Astrocyte of the spinal cord (primary cell): ENCODE measurements around the gene KCNQ1.

Source experiments
- DNase-seq: peaks from one replicate; pipeline ENCODE4 v3.0.0; 2011; ENCODE audit warnings: low read depth, low spot score
- H3K4me3 ChIP-seq: 2 replicates; pipeline ENCODE4 v1.5.1; 2011; ENCODE audit warnings: low read depth, mild to moderate bottlenecking, low read length, moderate library complexity
- CTCF ChIP-seq: IDR thresholded peaks from 2 replicates; pipeline ENCODE4 v1.5.1; 2012; ENCODE audit warnings: low read depth, mild to moderate bottlenecking, low read length, inconsistent platforms
- in situ Hi-C: cut with HindIII; loops from 2 replicates; pipeline ENCODE4 v1.10.0; 2017; ENCODE audit warnings: low sequenced_read_pairs

KCNQ1 gene

DNA sequence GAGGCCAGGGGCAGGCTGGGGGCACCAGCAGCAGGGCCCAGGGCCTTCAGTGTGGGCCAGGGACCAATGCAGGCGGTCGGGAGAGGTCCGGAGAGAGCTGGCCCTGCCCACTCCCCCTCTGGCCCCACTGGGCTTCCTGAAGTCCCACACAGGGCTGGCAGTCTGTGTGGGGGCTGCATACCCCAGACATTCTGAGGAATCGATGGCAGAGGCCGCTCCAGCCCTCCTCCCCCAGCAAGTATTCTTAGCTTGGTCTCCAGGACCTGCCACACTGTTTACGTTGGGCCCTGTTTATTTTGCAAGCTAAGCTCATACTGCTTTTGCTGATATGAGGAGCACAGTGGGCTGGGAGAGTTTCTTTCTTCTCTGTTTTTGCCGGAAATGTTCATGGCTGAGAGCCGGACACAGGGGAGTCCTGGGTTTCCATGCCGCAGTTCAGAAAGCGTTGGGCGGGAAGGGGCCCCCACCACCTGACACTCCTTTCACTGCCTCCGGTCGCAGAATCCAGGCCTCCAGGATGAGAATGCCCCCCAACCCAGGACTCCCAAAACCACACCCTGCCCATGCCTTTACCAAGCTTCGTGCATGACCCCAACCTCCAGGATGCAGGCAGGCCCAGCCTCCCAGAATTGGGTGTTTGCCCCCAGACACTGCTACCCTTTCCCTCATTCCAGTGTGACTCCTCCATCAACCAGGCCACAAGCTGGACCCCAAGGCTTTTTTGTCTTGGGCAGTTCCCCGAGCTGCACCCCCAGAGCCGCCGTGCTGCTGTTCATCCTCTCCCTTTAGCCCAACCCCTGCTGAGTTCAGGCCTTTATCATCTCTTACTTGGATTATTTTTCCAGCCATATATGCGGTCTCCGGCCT lies 336.8 kb downstream of the KCNQ1 start:
- TF ChIP-seq CTCF: no peak
- DNase-seq: peak; percentile 7
- in situ Hi-C loops: no loop called here
- H3K4me3 ChIP-seq: no peak overlapping the region

DNA sequence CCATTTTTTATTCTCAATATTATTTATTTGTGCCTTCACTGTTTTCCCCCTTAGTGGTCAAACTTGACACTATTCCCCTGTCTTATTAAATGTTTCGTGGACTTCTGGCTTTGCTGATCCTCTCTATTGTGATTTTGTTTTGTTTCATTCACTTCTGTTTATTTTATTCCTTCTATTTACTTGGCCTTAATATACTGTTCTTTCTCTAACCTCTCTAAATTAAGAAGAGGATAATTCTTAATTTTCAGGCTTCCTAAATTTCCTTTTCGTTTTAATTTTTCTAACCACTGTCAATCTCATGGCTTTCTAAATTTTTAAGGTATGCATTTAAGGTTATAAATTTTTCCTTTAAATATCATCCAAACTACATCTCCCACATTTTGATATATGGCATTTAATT lies 338.0 kb downstream of the KCNQ1 start:
- no peak overlapping the region for H3K4me3 ChIP-seq
- in situ Hi-C loops: no loop called here
- DNase-seq: no peak
- TF ChIP-seq CTCF: no peak

GRCh38 chr11:2783536-2784082 lies 338.8 kb downstream of the KCNQ1 start:
- DNase-seq: no peak
- no peak for TF ChIP-seq CTCF
- in situ Hi-C loops: no loop called here
- no peak overlapping the region for H3K4me3 ChIP-seq

DNA sequence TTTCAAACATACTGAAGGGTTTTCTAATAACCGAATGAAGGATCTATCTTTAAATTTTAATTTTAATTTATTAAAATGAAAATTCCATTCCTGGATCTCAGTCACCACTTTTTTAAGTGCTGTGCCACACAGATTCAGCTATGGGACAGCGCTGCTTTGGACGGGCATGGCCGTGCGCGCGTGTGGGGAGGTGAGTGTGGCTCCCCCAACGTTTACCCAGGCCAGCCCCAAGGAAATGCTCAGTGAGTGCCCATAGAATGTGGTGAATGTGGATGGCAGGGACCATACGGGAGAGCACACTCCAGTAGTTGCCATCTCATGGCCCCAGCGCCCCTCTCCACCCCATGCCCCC lies 343.0 kb downstream of the KCNQ1 start:
- no peak for DNase-seq
- TF ChIP-seq CTCF: no peak
- H3K4me3 ChIP-seq: no peak overlapping the region
- in situ Hi-C loops: no loop called here

DNA sequence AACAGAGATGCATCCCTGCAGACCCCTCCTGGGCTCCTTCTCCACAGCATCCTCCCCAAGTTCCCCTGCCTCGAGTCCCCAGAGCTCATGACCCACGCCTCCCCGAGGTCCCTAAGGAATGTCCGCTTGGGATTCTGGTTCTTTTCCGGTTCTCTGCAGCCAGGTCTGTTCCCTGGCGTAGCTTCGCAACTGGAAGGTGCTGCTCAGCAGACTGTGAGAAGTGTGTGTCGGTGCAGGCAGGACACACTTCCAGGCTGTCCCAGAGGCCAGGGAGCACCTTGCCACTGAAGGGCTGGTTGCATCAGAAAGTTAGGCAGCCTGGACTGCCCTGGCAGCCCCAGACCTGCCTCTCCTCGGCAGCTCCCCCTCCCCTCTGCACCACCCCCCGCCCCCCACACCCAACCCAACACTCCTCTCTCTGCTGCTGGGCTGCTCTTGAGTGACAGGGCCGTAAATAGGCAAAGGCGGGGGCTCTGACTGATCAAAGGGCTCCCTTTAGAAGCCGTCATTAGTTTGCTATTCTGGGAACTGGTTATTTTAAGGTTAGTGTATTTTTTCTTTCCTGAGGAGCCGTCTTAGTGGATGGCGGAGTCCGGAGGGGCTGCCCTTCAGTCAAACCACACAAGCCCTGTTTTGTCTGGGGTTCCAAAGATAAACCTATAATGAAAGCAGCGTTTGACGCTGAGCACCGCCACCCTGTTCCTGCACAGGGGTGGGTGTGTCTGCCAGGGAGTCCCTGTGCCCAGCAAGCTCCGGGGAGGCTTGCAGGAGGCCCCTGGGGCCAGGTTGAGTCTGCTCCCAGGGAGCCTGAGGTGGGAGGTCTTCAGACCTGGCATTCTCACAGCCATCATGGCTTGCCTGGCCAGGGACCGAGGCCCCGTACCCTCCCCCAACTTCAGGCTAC lies 343.6 kb downstream of the KCNQ1 start:
- in situ Hi-C loops: no loop called here
- TF ChIP-seq CTCF: no peak
- no peak overlapping the region for H3K4me3 ChIP-seq
- no peak for DNase-seq

DNA sequence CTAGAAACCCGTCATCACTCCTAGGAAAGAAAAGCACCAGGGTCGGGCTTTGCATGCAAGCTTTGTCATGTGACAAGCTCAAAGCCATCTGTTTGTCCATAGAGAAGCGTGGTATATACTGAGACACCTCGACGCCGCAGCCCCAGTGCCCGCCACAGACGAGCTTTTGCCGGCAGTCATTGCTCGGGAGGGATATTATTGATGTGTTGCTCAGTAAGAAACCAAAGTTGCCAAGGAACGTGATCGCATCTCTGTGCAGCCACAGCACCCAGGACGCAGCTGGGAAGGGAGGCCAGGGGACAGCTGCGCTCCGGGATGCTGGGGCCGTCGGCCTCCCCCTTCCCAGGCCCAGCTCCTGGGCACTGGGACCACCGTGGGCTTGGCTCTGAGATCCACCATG lies 344.5 kb downstream of the KCNQ1 start:
- in situ Hi-C loops: no loop called here
- no peak overlapping the region for H3K4me3 ChIP-seq
- DNase-seq: no peak
- TF ChIP-seq CTCF: no peak
